Right lobe of liver (tissue), 4 donors: ENCODE results near the gene ADARB2.

Source experiments
- CTCF ChIP-seq, 4 donors: fragments of 200-600 bp in 3 of 4; fragments of 450-650 bp in 1 of 4; IDR thresholded peaks; one replicate each; pipeline versions ENCODE4 v1.5.1 to v1.8.0; 2016 to 2022; ENCODE audit warnings: antibody characterized with exemption in 4 of 4, mild to moderate bottlenecking in 2 of 4
- POLR2A ChIP-seq: fragments of 450-650 bp; IDR thresholded peaks from one replicate; pipeline ENCODE4 v1.6.1; 2017; ENCODE audit warnings: antibody characterized with exemption, mild to moderate bottlenecking
- donor health status: DM: no; HTN: no; CAD: no.
- donor health status: DM: no; HTN: no; CAD: no.
- donor health status: DM: no; HTN: yes; CAD: no.

- TF ChIP-seq CTCF (IDR thresholded peaks at IDR 0.05), result no peak
- no peak for TF ChIP-seq POLR2A
Observed at GRCh38 chr10:1293157-1293556, 444.2 kb downstream of the ADARB2 start.
